Measurements from ENCODE around the gene CACNA1C. TPM values are rescaled to one million over a fixed set of nuclear protein-coding genes. Genes with fewer than 3 reads are reported as not detected.

CACNA1C gene
- total and polyA plus RNA-seq, 2 donors (not counting 1 experiment from before 2014, with no cell fraction given): 0.01 to 0.02 TPM

DNA sequence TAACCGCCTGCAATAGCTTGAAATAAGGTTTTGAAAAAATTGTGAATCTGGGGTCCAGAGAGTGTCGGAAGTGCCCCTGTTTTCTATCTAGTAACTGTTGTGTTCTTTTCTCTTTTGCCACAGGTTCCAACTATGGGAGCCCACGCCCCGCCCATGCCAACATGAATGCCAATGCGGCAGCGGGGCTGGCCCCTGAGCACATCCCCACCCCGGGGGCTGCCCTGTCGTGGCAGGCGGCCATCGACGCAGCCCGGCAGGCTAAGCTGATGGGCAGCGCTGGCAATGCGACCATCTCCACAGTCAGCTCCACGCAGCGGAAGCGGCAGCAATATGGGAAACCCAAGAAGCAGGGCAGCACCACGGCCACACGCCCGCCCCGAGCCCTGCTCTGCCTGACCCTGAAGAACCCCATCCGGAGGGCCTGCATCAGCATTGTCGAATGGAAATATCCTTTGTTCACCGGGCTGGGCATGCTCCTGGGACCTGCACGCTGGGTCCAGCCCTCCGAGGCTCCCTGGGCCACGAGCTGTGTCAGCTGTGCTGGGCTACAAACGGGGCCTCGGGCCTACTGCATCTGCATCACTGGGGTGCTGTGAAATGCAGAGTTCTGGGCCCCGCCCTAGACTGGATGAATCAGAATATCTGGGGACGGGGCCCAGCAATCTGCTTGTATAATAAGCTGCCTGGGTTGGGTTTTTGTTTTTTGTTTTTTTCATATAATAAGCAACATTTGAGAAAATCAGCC lies 62.5 kb downstream of the CACNA1C start:
- no peaks in the 10 kb centered on the region for H4K20me1 ChIP-seq (ENCODE audit: control insufficient read depth, insufficient read depth, low read length, poor library complexity, severe bottlenecking)
- 93% methylated on average over 27 of the region's 31 CpGs for WGBS (ENCODE audit: insufficient coverage)
- DNase-seq: no peak

DNA sequence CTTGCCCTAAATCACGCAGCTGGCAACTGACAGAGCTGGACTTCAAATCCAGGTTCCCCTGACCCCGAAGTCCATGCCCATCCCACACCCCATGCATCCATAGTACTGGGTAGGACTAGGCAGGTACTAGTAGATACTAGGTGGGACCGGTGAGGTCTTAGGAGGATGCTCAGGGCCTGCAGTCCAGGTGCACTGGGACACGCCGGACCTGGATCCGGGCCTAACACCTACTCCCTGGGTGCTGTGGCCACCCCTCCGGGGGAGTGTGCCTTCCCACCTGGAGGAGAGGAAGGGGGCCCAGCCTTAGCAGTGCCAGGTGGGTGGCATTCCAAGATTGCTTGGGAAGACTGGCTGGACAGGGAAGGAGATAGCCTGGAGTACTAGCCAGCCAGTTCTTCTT lies 64.8 kb downstream of the CACNA1C start:
- WGBS (ENCODE audit: insufficient coverage): 94% methylated on average over 5 of the region's 7 CpGs

More for the DNA sequence above, 62.5 kb downstream of the CACNA1C start:
- ChIA-PET POLR2A (no interaction called here), CTCF (no interaction called here)
- TF ChIP-seq EZH2 (IDR thresholded peaks at IDR 0.05; ENCODE audit: borderline replicate concordance, insufficient read depth, low read depth, low read length, poor library complexity, severe bottlenecking): no peak
- TF ChIP-seq, protein P1, sequence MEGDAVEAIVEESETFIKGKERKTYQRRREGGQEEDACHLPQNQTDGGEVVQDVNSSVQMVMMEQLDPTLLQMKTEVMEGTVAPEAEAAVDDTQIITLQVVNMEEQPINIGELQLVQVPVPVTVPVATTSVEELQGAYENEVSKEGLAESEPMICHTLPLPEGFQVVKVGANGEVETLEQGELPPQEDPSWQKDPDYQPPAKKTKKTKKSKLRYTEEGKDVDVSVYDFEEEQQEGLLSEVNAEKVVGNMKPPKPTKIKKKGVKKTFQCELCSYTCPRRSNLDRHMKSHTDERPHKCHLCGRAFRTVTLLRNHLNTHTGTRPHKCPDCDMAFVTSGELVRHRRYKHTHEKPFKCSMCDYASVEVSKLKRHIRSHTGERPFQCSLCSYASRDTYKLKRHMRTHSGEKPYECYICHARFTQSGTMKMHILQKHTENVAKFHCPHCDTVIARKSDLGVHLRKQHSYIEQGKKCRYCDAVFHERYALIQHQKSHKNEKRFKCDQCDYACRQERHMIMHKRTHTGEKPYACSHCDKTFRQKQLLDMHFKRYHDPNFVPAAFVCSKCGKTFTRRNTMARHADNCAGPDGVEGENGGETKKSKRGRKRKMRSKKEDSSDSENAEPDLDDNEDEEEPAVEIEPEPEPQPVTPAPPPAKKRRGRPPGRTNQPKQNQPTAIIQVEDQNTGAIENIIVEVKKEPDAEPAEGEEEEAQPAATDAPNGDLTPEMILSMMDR (IDR thresholded peaks at IDR 0.05): no peak
- intact Hi-C loops (cut with micrococcal nuclease): no loop called here
- Histone ChIP-seq H3K27ac (ENCODE audit: low read length in 2 of 2) (no peak overlapping the region), H3K9ac (ENCODE audit: low read length) (no peak overlapping the region), H3K4me2 (replicated peaks; ENCODE audit: low read depth, low read length, poor library complexity, severe bottlenecking) (no peak overlapping the region), H3K9me3 (ENCODE audit: control extremely low read depth in 1 of 3, control insufficient read depth in 2 of 3, insufficient read depth in 1 of 3, low read length in 2 of 3) (no peaks in the 10 kb centered on the region), H3K79me2 (ENCODE audit: control insufficient read depth, insufficient read depth, low read length) (no peaks in the 10 kb centered on the region), H3K4me3 (ENCODE audit: control extremely low read depth in 1 of 5, extremely low read depth in 1 of 5, insufficient read depth in 1 of 5, low read depth in 2 of 5, low read length in 4 of 5) (no peak overlapping the region), H3K36me3 (replicated peaks in 1 of 2; ENCODE audit: control extremely low read depth in 1 of 2, control insufficient read depth in 1 of 2, extremely low read depth in 1 of 2, insufficient read depth in 2 of 2, low read length in 1 of 2) (no peaks in the 10 kb centered on the region), H3K4me1 (ENCODE audit: control insufficient read depth in 2 of 2, insufficient read depth in 2 of 2, low read length in 2 of 2) (no peaks in the 10 kb centered on the region), H3K27me3 (replicated peaks in 1 of 4; ENCODE audit: control extremely low read depth in 1 of 4, control insufficient read depth in 3 of 4, insufficient read depth in 4 of 4, low read length in 3 of 4) (no peaks in the 10 kb centered on the region), H2AFZ (ENCODE audit: insufficient read depth, low read depth, low read length, poor library complexity, severe bottlenecking) (no peak overlapping the region)
- no peak overlapping the region for H3K4me3 Mint-ChIP-seq
- H3K4me1 Mint-ChIP-seq: no peaks in the 10 kb centered on the region
- H3K9me3 Mint-ChIP-seq (ENCODE audit: insufficient read depth): no peaks in the 10 kb centered on the region
- H3K27me3 Mint-ChIP-seq: peaks cover 9% of the 10 kb centered on the region
- H3K27ac Mint-ChIP-seq: no peak overlapping the region
- ATAC-seq (ENCODE audit: low read depth): no peak

More for the DNA sequence above, 64.8 kb downstream of the CACNA1C start:
- no peak for DNase-seq
- Mint-ChIP-seq H3K27ac (no peak overlapping the region), H3K4me3 (no peak overlapping the region), H3K4me1 (no peaks in the 10 kb centered on the region), H3K9me3 (ENCODE audit: insufficient read depth) (no peaks in the 10 kb centered on the region), H3K27me3 (peaks cover 7% of the 10 kb centered on the region)
- ChIA-PET CTCF (no interaction called here), POLR2A (no interaction called here)
- Histone ChIP-seq H3K27me3 (replicated peaks in 1 of 4; ENCODE audit: control extremely low read depth in 1 of 4, control insufficient read depth in 3 of 4, insufficient read depth in 4 of 4, low read length in 3 of 4) (peaks cover 0 to 5% (median 0%) of the 10 kb centered on the region in 4 experiments), H3K27ac (ENCODE audit: low read length in 2 of 2) (no peak overlapping the region), H3K79me2 (ENCODE audit: control insufficient read depth, insufficient read depth, low read length) (no peaks in the 10 kb centered on the region), H3K4me3 (ENCODE audit: control extremely low read depth in 1 of 5, extremely low read depth in 1 of 5, insufficient read depth in 1 of 5, low read depth in 2 of 5, low read length in 4 of 5) (no peak overlapping the region), H2AFZ (ENCODE audit: insufficient read depth, low read depth, low read length, poor library complexity, severe bottlenecking) (no peak overlapping the region), H3K4me1 (ENCODE audit: control insufficient read depth in 2 of 2, insufficient read depth in 2 of 2, low read length in 2 of 2) (no peaks in the 10 kb centered on the region), H4K20me1 (ENCODE audit: control insufficient read depth, insufficient read depth, low read length, poor library complexity, severe bottlenecking) (no peaks in the 10 kb centered on the region), H3K4me2 (replicated peaks; ENCODE audit: low read depth, low read length, poor library complexity, severe bottlenecking) (no peak overlapping the region), H3K9ac (ENCODE audit: low read length) (no peak overlapping the region), H3K9me3 (ENCODE audit: control extremely low read depth in 1 of 3, control insufficient read depth in 2 of 3, insufficient read depth in 1 of 3, low read length in 2 of 3) (no peaks in the 10 kb centered on the region), H3K36me3 (replicated peaks in 1 of 2; ENCODE audit: control extremely low read depth in 1 of 2, control insufficient read depth in 1 of 2, extremely low read depth in 1 of 2, insufficient read depth in 2 of 2, low read length in 1 of 2) (no peaks in the 10 kb centered on the region)
- intact Hi-C loops (cut with micrococcal nuclease): no loop called here
- no peak for ATAC-seq (ENCODE audit: low read depth)
- no peak for TF ChIP-seq EZH2 (IDR thresholded peaks at IDR 0.05; ENCODE audit: borderline replicate concordance, insufficient read depth, low read depth, low read length, poor library complexity, severe bottlenecking)
- TF ChIP-seq, protein P1 (IDR thresholded peaks at IDR 0.05): no peak

All from B cell (primary cell).